CD4-positive, alpha-beta T cell treated with Interleukin-2 at 100 ng/mL for 4 hours (primary cell): ENCODE data around the gene RGS13.
"Not testable (repeated sequence)": the region's sequence is repeated elsewhere in the genome, so short reads cannot be mapped to it uniquely, and the experiment has no call there.

Experiments
- DNase-seq: peaks from one replicate; pipeline ENCODE4 v3.0.0-alpha.2; 2020; ENCODE audit warnings: low spot score

Gene RGS13

DNA sequence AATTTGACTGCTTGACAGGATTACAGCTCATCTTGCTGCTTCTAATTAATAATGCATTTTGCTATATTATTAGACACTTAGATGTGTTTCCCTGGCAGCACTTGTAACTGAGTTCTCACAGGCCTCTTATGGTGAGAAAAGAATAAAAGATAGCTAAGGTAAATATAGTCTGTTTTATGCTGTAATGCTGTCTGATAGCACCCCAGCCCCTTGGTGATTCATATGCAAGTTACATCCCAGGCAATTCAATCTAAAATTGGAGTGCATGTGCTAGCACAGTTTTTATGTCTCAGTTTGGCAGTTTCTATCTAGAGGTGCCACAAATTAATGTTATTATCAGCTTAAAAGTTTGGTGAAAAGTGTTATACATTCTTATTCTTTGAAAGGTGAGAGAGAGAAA, 42.2 kb downstream of the RGS13 start:
- no peak for DNase-seq

DNA sequence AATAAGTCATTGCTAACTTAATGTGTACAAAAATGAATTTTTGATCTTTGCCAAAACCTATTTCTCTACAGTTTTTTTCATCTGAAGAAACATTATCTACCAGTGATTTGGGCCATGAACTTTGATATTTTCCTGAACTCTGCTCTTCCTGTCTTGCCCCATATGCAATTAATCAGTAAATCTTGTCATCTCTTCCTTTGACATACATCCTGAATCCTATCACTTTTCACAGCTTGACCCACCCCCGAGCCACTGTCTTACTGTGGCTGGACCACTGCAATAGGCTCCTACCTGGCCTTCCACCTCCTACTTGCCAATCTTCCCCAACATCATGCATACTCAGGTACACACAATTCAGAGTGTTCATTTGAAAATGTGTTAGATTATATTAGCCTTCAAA, 46.4 kb downstream of the RGS13 start:
- DNase-seq, result no peak

DNA sequence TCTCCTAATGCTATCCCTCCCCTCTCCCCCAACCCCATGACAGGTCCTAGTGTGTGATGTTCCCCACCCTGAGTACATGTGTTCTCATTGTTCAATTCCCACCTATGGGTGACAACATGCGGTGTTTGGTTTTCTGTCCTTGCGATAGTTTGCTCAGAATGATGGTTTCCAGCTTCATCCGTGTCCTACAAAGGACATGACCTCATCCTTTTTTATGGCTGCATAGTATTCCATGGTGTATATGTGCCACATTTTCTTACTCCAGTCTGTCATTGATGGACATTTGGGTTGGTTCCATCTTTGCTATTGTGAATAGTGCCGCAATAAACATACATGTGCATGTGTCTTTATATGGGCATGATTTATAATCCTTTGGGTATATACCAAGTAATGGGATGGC, 47.1 kb downstream of the RGS13 start:
- not testable (repeated sequence) for DNase-seq

DNA sequence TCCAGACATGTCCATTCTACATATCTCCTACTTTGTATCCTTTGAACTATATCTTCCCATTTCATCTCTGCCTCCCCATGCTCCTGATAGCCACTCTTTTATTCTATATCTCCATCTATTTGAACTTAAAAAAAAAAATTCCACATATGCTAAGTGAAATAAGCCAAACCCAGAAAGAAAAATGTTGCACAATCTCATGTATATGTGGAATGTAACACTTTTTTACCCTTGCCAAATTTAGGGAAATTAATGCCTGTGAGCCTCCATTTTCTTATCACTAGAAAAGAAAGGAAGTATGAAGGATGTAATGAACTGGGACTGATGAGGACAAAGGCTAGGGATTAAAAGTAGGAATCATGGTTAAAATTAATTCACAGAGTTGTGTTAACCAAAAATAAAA, 53.5 kb downstream of the RGS13 start:
- DNase-seq, result no peak

DNA sequence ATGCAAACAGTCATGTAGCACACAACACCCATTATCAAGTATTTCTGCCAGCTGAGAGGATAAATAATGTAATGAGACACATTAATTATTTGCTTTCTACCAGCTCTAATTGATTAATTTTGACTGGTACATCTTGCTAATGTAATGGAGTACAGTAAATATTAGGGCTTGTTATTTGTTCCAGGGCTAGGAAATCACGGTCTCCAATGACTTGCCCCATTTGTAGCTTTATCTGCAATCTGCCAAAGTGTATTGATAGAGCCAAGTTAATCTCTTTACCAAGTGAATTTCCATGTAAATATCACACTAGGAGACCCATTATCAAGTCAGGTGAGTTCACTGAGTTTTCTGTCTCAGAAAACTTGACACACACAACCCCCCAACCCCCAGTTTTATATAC, 55.1 kb downstream of the RGS13 start:
- no peak for DNase-seq

DNA sequence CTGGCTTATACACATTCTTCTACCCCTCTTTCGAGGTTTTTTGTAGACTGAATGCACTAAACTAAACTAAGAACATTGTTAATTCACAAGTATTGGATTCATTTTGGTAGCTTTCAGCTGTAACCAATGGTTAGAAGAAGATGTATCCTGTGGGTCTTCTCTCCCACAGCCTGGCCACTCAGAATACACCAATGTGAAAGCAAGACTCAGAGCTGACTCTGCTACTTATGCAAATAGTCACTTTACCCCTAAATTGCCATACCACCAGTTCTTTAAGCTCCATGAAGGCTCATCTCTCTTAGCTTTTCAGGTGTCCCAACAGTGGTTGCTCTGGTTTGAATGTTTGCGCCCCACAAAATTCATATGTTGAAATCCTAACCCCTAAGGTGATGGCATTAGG, 60.1 kb downstream of the RGS13 start:
- no peak for DNase-seq

DNA sequence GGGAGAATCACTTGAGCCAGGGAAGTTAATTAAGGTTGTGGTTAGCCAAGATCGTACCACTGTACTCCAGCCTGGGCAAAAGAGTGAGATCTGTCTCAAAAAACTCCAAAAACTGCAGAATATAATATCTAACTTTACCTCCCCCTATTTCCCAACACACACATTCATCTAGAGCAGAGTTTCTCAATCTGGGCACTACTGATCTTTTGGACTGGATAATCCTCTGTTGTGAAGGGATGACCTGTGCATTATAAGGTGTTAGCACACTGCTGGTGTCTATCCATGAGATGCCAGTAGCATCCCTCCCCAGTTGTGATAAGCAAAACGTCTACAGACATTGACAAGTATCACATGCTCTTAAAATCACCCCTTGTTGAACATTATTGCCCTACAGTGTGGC, 61.8 kb downstream of the RGS13 start:
- DNase-seq, result no peak

DNA sequence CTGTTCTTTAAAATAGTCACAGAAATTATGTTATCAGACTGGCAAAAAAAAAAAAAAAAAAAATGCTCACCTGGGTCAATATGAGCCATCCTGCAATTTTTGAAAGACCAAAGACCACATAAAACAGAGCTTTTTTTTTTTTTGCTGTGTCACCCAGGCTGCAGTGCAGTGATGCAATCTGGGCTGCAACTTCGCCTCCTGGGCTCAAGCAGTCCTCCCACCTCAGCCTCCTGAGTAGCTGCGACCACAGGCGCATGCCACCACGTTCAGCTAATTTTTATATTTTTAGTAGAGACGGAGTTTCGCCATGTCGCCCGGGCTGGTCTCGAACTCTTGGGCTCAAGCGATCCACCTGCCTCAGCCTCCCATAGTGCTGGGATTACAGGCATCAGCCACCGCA, 62.8 kb downstream of the RGS13 start:
- no peak for DNase-seq

DNA sequence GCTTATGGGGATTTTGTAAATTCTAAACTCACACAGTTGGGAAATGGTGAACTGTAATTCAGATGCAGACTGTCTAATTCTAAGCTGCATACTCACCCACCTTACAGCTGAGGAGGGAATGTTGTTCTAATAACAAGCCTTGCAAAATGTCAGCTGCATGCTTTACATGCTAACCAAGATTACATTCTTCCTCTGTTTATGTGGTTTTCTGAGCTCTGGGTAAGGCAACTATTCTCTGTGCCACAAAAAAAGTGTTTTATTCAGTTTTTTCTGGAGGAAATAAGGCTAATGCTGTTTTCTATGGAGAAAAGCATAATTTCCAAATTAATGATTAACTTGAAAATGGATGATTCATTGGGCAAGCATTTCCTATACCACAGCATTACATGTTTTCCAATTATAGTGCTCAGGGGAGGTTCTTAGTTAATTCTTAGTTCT, 64.9 kb downstream of the RGS13 start:
- no peak for DNase-seq

DNA sequence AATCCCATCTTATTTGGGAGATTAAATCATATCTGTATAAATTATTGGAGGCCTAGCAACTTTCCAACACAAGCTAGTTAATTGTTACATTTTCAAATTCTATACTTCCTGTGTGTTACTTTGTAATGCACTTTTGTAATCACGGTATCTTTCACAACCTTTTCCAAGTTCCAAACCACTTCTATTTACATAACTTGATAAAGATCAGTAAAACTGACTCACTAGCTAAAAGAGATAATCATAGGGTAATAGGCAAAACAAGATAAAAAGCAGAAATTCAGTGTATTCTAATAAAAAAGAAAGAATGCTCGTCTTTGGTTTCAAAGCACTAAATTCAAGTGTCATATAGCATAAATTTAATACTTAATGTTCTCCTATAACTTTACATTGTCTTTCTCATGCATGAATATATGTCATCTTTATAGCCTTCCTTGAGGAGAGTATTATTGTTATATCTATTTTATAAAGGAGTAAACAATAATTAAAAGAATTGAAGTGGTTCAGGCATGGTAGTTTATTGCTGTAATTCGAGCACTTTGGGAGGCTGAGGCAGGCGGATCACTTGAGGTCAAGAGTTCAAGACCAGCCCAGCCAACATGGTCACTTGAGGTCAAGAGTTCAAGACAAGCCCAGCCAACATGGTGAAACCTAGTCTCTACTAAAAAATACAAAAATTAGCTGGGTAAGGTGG, 66.4 kb downstream of the RGS13 start:
- no peak for DNase-seq

DNA sequence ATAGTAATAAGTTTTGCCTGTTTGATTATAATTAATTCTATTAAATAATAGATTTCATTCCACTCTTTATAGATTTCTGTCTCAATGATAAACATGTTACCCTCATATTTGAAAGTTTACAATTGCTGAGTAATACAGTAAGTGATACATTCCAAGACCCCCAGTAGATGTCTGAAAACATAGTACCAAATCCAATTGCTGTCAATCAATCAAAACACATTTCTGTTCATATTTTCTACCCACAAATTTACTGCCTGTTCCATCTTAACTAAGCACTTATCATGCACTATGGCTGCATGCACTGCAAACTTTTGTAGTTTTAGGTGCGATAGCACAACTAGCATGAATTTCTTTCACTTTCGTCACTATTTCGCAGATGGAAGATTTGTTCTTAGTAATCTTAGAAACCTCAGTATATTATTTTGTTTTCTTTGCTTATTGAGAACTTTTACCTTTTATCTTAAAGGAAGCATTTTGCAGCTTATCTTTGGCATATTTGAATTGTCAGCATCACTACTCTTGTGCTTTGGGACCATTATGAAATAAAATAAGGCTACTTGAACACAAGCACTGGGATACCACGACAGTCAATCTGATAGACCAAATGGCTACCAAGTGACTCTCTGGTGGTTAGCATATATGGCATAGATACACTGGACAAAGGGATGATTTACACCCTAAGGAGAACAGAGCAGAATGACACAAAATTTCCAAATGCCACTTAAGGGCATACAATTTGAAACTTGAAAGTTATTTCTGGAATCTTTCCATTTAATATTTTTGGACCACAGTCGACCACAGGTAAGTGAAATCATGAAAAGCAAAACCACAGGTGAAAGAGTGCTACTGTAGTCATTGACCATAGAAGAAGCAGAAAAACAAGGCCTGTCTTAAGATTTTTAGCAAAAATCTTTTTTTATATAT, 67.6 kb downstream of the RGS13 start:
- DNase-seq, result no peak

DNA sequence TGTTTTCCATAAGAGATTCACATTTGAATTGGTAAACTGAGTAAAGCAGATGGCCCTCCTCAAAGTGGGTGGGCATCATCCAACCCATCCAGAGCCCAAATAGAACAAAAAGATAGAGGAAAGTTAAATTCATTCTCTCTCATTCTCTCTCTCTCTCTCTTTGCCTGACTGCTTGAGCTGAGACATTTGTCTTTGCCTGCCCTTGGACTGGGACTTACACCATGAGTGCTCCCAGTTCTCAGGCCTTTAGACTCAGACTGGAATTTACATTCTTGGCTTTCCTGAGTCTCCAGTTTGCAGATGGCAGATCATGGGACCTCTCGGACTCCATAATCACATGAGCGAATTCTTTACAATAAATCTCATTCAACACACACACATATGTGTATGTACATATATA, 69.6 kb downstream of the RGS13 start:
- DNase-seq, result no peak

DNA sequence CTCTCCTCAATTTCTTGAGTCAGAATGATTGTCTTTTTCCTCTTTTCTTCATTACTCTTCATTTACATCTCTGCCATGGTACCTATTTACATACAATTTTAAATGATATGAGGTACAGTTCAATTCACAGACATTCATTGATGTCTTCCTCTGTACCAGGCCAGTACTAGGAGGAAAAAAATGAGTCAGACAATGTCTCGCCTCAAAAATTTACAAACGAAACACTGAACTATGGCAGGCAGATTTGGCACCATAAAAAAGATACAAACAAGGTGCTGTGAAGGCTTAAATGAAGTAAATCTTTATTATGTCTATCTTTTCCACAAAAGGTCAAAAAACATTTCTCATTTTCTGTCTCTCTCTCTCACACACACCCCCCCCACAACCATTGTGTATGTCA, 71.0 kb downstream of the RGS13 start:
- no peak for DNase-seq

DNA sequence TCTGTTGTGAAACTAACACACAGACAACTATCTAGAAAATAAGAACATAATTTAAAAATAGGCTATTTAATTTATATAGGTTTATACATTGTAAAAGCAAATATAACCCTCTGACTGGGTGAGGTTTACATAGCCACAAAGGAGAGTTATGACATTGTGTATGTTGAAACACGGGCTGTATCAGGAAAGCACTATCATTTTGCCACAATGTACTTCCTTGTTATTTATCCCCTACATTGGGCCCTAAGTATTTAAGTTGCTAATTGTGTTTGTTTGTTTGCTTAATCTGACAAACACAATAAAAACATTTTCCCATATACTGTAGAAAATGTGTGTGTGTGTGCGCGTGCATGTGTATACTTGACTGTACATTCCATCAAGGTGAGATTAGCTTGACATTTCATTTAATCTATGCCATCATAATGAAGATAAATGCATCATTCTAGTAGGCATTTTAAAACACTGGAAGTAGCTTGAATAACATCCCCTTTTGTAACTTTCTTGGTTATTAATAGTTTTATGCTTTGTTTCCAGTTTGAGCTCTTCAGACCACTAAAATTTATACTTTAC, 72.1 kb downstream of the RGS13 start:
- DNase-seq, result no peak

DNA sequence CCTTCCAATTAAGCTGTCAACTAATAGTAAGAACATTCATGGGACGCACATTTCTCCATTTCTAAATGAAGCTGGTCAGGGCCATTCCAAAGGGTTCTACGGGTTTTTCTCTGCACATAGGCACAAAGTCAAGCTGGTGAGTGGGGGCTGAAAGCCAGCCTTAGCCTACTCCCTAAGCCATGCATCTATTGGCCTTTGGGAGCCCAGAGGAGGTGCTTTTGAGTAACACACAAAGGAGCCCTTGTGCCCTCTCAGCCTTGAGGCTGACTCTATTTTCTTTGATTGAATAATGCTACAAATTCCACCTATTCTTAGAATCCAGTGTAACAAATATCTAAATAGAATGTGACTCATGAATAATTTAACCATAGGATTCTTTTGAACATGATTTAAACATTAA, 73.6 kb downstream of the RGS13 start:
- no peak for DNase-seq
